HEK293 (cell line): Measurements from ENCODE around the gene FBXO2.

Experiments used
- CTCF ChIA-PET: fragments of 350-600 bp; formaldehyde crosslinking; extraction: SDS; loops from one replicate; lab custom pipeline; 2021; ENCODE audit warnings: antibody characterized with exemption; lab: Yijun Ruan, JAX
- POLR2A ChIA-PET: fragments of 300-600 bp; formaldehyde crosslinking; extraction: SDS; loops from one replicate; lab custom pipeline; 2020; ENCODE audit warnings: antibody characterized with exemption, inconsistent platforms; lab: Yijun Ruan, JAX
- H3K27ac ChIP-seq: fragments of 200-500 bp; sonication (Bioruptor generic); 2 replicates; pipeline ENCODE4 v1.5.1; 2014; ENCODE audit warnings: low read depth, low read length, control low read depth, inconsistent platforms; ENCODE audit errors: extremely low read depth
- H3K36me3 ChIP-seq, 2 experiments: fragments of 200-500 bp in 1 of 2; sonication (Bioruptor generic) in 1 of 2; 1 replicate in 1 of 2; 2 replicates in 1 of 2; pipeline ENCODE4 v1.5.1; 2014 to 2017; ENCODE audit warnings: inconsistent platforms in 2 of 2, low read length in 2 of 2; ENCODE audit not compliant: control insufficient read depth in 2 of 2, insufficient read depth in 1 of 2
- H3K4me1 ChIP-seq: fragments of 200-500 bp; sonication (Bioruptor generic); 2 replicates; pipeline ENCODE4 v1.5.1; 2014; ENCODE audit warnings: mild to moderate bottlenecking, low read length, inconsistent platforms; ENCODE audit not compliant: control insufficient read depth, insufficient read depth
- H3K4me3 ChIP-seq: 2 replicates; pipeline ENCODE4 v1.5.1; 2011; ENCODE audit warnings: low read depth, mild to moderate bottlenecking, control low read depth, low read length, moderate library complexity
- H3K9me3 ChIP-seq: fragments of 200-500 bp; sonication (Bioruptor generic); 2 replicates; pipeline ENCODE4 v1.5.1; 2014; ENCODE audit warnings: low read depth, low read length, inconsistent platforms; ENCODE audit not compliant: control insufficient read depth, insufficient read depth
- GLIS1 ChIP-seq: fragments of 450-650 bp; formaldehyde crosslinking; IDR thresholded peaks from 2 replicates; pipeline ENCODE4 v1.5.1; 2016; ENCODE audit warnings: missing biosample characterization, missing genetic modification characterization
- KLF7 ChIP-seq: fragments of 450-650 bp; formaldehyde crosslinking; IDR thresholded peaks from 2 replicates; pipeline ENCODE4 v1.5.1; 2016; ENCODE audit warnings: missing biosample characterization, missing genetic modification characterization, borderline replicate concordance
- MYNN ChIP-seq: fragments of 450-650 bp; formaldehyde crosslinking; IDR thresholded peaks from 2 replicates; pipeline ENCODE4 v1.5.1; 2016; ENCODE audit warnings: missing biosample characterization, missing genetic modification characterization, borderline replicate concordance
- OSR2 ChIP-seq: fragments of 450-650 bp; formaldehyde crosslinking; IDR thresholded peaks from 2 replicates; pipeline ENCODE4 v1.5.1; 2016; ENCODE audit warnings: missing biosample characterization, missing genetic modification characterization
- SALL2 ChIP-seq: fragments of 450-650 bp; formaldehyde crosslinking; IDR thresholded peaks from 2 replicates; pipeline ENCODE4 v1.5.0; 2017; ENCODE audit warnings: missing biosample characterization, mild to moderate bottlenecking, missing genetic modification characterization, borderline replicate concordance
- SETDB1 ChIP-seq: IDR thresholded peaks from one replicate; pipeline ENCODE4 v1.6.1; 2017; ENCODE audit warnings: mild to moderate bottlenecking, low read length, moderate library complexity, mixed read lengths; ENCODE audit not compliant: insufficient read length
- ZNF341 ChIP-seq: fragments of 450-650 bp; formaldehyde crosslinking; IDR thresholded peaks from 2 replicates; pipeline ENCODE4; 2016; ENCODE audit warnings: low read depth, missing biosample characterization, missing genetic modification characterization
- ZNF366 ChIP-seq: fragments of 450-650 bp; formaldehyde crosslinking; conservative IDR thresholded peaks from 2 replicates; pipeline ENCODE4 v1.5.1; 2016; ENCODE audit warnings: missing biosample characterization, missing genetic modification characterization
- ZNF558 ChIP-seq: fragments of 450-650 bp; formaldehyde crosslinking; IDR thresholded peaks from 2 replicates; pipeline ENCODE4 v1.5.1; 2016; ENCODE audit warnings: missing biosample characterization, missing genetic modification characterization
- ZNF561 ChIP-seq: fragments of 450-650 bp; IDR thresholded peaks from 2 replicates; pipeline ENCODE4 v1.5.1; 2018; ENCODE audit warnings: missing biosample characterization, missing genetic modification characterization, borderline replicate concordance
- ZNF654 ChIP-seq: fragments of 450-650 bp; formaldehyde crosslinking; IDR thresholded peaks from 2 replicates; pipeline ENCODE4 v1.5.1; 2016; ENCODE audit warnings: low read depth, missing biosample characterization, missing genetic modification characterization
- ZNF660 ChIP-seq: fragments of 450-650 bp; IDR thresholded peaks from 2 replicates; pipeline ENCODE4 v1.5.1; 2018; ENCODE audit warnings: missing biosample characterization, mild to moderate bottlenecking, missing genetic modification characterization
- TF ChIP-seq, protein P1 (sequence below): fragments of 450-650 bp; formaldehyde crosslinking; conservative IDR thresholded peaks from 2 replicates; pipeline ENCODE4 v1.5.1; 2016; ENCODE audit warnings: low read depth, missing biosample characterization, missing genetic modification characterization
- TF ChIP-seq, protein P2 (sequence below): IDR thresholded peaks from 2 replicates; pipeline ENCODE4 v1.6.1; 2011; ENCODE audit warnings: mild to moderate bottlenecking, low read depth, low read length, borderline replicate concordance
- TF ChIP-seq, protein P3 (sequence below): fragments of 450-650 bp; formaldehyde crosslinking; IDR thresholded peaks from 2 replicates; pipeline ENCODE4 v1.5.1; 2016; ENCODE audit warnings: missing biosample characterization, missing genetic modification characterization
- TF ChIP-seq, protein P4 (sequence below): fragments of 450-650 bp; formaldehyde crosslinking; IDR thresholded peaks from 2 replicates; pipeline ENCODE4 v1.5.1; 2016; ENCODE audit warnings: missing biosample characterization, missing genetic modification characterization
- TF ChIP-seq, protein P5 (sequence below): fragments of 450-650 bp; formaldehyde crosslinking; IDR thresholded peaks from 2 replicates; pipeline ENCODE4 v1.5.1; 2016; ENCODE audit warnings: missing biosample characterization, missing genetic modification characterization
- TF ChIP-seq, protein P6 (sequence below): fragments of 450-650 bp; formaldehyde crosslinking; IDR thresholded peaks from 2 replicates; pipeline ENCODE4 v1.5.1; 2016; ENCODE audit warnings: missing biosample characterization, missing genetic modification characterization

FBXO2 gene

DNA sequence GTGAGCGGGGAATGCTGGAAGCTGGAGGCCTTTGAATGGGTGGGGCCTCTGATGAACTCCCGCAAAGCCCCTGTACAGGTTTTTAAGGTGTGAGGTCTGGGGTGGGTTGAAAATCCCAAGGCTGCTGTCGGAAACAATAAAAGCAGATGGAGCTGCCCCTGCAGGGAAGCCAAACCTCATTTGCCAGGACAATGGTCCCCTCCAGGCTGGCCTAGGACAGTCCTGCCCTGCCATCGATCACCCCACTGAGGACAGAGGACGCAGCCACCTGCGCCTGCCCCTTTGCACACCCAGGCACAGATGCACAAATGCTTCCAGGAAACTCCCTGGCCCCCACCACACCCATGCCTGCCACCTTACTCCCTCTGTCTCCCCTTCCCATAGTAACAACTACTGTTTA, 41.6 kb upstream of the FBXO2 start (continued):
- TF ChIP-seq, protein P1, sequence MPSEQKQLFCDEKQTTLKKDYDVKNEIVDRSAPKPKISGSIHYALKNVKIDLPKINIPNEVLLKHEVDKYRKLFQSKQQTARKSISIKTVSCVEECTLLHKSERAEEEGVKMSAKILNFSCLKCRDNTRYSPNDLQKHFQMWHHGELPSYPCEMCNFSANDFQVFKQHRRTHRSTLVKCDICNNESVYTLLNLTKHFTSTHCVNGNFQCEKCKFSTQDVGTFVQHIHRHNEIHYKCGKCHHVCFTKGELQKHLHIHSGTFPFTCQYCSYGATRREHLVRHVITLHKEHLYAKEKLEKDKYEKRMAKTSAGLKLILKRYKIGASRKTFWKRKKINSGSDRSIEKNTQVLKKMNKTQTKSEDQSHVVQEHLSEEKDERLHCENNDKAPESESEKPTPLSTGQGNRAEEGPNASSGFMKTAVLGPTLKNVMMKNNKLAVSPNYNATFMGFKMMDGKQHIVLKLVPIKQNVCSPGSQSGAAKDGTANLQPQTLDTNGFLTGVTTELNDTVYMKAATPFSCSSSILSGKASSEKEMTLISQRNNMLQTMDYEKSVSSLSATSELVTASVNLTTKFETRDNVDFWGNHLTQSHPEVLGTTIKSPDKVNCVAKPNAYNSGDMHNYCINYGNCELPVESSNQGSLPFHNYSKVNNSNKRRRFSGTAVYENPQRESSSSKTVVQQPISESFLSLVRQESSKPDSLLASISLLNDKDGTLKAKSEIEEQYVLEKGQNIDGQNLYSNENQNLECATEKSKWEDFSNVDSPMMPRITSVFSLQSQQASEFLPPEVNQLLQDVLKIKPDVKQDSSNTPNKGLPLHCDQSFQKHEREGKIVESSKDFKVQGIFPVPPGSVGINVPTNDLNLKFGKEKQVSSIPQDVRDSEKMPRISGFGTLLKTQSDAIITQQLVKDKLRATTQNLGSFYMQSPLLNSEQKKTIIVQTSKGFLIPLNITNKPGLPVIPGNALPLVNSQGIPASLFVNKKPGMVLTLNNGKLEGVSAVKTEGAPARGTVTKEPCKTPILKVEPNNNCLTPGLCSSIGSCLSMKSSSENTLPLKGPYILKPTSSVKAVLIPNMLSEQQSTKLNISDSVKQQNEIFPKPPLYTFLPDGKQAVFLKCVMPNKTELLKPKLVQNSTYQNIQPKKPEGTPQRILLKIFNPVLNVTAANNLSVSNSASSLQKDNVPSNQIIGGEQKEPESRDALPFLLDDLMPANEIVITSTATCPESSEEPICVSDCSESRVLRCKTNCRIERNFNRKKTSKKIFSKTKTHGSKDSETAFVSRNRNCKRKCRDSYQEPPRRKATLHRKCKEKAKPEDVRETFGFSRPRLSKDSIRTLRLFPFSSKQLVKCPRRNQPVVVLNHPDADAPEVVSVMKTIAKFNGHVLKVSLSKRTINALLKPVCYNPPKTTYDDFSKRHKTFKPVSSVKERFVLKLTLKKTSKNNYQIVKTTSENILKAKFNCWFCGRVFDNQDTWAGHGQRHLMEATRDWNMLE (tag by site-specific recombination): no peak
- TF ChIP-seq ZNF341 (tag by site-specific recombination) (no peak), ZNF558 (tag by site-specific recombination) (no peak), SALL2 (no peak), ZNF561 (tag by site-specific recombination) (no peak), ZNF654 (tag by site-specific recombination) (no peak), MYNN (tag by site-specific recombination) (no peak), OSR2 (tag by site-specific recombination) (no peak)
- TF ChIP-seq, protein P2, sequence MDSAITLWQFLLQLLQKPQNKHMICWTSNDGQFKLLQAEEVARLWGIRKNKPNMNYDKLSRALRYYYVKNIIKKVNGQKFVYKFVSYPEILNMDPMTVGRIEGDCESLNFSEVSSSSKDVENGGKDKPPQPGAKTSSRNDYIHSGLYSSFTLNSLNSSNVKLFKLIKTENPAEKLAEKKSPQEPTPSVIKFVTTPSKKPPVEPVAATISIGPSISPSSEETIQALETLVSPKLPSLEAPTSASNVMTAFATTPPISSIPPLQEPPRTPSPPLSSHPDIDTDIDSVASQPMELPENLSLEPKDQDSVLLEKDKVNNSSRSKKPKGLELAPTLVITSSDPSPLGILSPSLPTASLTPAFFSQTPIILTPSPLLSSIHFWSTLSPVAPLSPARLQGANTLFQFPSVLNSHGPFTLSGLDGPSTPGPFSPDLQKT: no peak
- TF ChIP-seq, protein P3, sequence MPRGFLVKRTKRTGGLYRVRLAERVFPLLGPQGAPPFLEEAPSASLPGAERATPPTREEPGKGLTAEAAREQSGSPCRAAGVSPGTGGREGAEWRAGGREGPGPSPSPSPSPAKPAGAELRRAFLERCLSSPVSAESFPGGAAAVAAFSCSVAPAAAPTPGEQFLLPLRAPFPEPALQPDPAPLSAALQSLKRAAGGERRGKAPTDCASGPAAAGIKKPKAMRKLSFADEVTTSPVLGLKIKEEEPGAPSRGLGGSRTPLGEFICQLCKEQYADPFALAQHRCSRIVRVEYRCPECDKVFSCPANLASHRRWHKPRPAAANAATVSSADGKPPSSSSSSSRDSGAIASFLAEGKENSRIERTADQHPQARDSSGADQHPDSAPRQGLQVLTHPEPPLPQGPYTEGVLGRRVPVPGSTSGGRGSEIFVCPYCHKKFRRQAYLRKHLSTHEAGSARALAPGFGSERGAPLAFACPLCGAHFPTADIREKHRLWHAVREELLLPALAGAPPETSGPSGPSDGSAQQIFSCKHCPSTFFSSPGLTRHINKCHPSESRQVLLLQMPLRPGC (tag by site-specific recombination): no peak

DNA sequence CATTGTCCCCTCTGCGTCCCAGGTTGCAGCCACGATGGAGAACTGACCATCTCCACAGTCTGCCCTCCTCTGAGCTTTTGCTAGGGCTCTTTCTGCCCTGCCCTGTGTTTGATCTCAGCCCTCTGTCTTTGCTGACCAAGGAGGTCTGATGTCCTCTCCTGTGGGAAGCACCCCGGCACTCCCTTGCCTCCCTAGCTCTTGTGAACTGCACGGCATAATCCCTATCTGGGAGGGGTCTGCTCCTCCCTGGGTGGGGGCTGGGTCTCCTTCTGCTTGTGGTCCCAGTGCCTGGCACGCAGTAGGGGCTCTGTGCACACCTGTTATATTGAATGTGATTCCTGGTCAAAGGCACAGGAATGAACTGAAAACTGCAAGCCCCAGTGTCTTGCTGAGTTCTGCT, 39.7 kb upstream of the FBXO2 start:
- Histone ChIP-seq H3K27ac (no peak overlapping the region), H3K9me3 (no peaks in the 10 kb centered on the region), H3K4me3 (no peak overlapping the region)
- TF ChIP-seq SETDB1 (no peak), ZNF561 (tag by site-specific recombination) (no peak)
- TF ChIP-seq, protein P4, sequence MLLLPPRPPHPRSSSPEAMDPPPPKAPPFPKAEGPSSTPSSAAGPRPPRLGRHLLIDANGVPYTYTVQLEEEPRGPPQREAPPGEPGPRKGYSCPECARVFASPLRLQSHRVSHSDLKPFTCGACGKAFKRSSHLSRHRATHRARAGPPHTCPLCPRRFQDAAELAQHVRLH: no peak
- TF ChIP-seq, all 188 proteins: peak for 0
- ChIA-PET POLR2A (no interaction called here), CTCF (interaction anchor here (0.7 to 2.4 kb wide), 3 partner anchors 17 to 29 kb away, joined by 3 to 6 read pairs (median 4); partner anchors contain the start of gene FBXO6)
- no peaks in the 10 kb centered on the region for H3K36me3 ChIP-seq
- peaks cover 9% of the 10 kb centered on the region; the same call in 1 of the 2 replicates for H3K4me1 ChIP-seq

DNA sequence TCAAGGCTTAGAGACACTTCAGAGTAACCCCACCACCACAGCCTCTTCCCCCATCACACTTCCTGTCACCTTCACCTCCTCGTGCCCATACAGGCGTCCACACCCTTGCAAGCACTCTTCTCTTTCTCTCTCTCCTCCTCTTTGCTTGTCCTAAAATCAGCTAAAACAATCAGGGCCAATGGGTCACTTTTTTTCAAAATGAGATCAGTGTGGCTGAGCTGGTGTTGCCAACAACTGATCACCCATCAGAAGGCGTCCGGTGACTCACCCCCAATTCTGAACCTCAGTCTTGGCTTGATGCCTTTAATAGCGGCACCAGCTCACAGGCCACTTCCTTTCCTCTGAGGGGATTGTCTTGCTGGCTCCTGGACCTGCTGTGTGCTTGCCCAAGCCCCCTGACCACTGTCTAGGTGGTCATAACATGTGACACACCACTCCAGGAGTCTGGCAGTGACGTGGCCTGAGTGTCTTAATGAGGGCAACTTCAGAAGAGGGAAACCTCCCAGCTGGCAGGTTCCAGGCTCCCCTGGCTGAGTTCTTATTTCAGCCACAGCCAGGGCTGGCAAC, 38.9 kb upstream of the FBXO2 start:
- Histone ChIP-seq H3K4me3 (no peak overlapping the region), H3K9me3 (no peaks in the 10 kb centered on the region), H3K27ac (no peak overlapping the region), H3K36me3 (no peaks in the 10 kb centered on the region), H3K4me1 (peaks cover 9% of the 10 kb centered on the region; the same call in 1 of the 2 replicates)
- POLR2A ChIA-PET: no interaction called here
- CTCF ChIA-PET: interaction anchor here (0.7 to 1.0 kb wide), 2 partner anchors 26 to 480 kb away, joined by 4 to 6 read pairs; no protein-coding TSS in a partner anchor
- TF ChIP-seq, protein P5, sequence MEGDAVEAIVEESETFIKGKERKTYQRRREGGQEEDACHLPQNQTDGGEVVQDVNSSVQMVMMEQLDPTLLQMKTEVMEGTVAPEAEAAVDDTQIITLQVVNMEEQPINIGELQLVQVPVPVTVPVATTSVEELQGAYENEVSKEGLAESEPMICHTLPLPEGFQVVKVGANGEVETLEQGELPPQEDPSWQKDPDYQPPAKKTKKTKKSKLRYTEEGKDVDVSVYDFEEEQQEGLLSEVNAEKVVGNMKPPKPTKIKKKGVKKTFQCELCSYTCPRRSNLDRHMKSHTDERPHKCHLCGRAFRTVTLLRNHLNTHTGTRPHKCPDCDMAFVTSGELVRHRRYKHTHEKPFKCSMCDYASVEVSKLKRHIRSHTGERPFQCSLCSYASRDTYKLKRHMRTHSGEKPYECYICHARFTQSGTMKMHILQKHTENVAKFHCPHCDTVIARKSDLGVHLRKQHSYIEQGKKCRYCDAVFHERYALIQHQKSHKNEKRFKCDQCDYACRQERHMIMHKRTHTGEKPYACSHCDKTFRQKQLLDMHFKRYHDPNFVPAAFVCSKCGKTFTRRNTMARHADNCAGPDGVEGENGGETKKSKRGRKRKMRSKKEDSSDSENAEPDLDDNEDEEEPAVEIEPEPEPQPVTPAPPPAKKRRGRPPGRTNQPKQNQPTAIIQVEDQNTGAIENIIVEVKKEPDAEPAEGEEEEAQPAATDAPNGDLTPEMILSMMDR (tag by site-specific recombination): no peak
- TF ChIP-seq KLF7 (tag by site-specific recombination) (no peak), ZNF366 (tag by site-specific recombination) (0 out of 2 replicates have a peak, but pooled peaks have one; percentile 33), ZNF660 (tag by site-specific recombination) (peak; percentile 85; the same call in 1 of the 2 replicates), GLIS1 (tag by site-specific recombination) (peak; percentile 67)
- TF ChIP-seq, protein P6, sequence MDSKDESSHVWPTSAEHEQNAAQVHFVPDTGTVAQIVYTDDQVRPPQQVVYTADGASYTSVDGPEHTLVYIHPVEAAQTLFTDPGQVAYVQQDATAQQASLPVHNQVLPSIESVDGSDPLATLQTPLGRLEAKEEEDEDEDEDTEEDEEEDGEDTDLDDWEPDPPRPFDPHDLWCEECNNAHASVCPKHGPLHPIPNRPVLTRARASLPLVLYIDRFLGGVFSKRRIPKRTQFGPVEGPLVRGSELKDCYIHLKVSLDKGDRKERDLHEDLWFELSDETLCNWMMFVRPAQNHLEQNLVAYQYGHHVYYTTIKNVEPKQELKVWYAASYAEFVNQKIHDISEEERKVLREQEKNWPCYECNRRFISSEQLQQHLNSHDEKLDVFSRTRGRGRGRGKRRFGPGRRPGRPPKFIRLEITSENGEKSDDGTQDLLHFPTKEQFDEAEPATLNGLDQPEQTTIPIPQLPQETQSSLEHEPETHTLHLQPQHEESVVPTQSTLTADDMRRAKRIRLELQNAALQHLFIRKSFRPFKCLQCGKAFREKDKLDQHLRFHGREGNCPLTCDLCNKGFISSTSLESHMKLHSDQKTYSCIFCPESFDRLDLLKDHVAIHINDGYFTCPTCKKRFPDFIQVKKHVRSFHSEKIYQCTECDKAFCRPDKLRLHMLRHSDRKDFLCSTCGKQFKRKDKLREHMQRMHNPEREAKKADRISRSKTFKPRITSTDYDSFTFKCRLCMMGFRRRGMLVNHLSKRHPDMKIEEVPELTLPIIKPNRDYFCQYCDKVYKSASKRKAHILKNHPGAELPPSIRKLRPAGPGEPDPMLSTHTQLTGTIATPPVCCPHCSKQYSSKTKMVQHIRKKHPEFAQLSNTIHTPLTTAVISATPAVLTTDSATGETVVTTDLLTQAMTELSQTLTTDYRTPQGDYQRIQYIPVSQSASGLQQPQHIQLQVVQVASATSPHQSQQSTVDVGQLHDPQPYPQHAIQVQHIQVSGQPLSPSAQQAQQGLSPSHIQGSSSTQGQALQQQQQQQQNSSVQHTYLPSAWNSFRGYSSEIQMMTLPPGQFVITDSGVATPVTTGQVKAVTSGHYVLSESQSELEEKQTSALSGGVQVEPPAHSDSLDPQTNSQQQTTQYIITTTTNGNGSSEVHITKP: peak; percentile 78
